HepG2 (cell line): ENCODE measurements around the gene GIMAP8. TPM values are rescaled to one million over a fixed set of nuclear protein-coding genes. Genes with fewer than 3 reads are reported as not detected.

Source experiments
- E2F1 ChIP-seq: sonication (generic); formaldehyde crosslinking; IDR thresholded peaks from 2 replicates; pipeline ENCODE4 v1.5.0; 2020; ENCODE audit warnings: missing genetic modification reagents
- FOXA1 ChIP-seq, 2 experiments: fragments of 450-650 bp in 1 of 2; sonication (generic) in 1 of 2; formaldehyde crosslinking in 1 of 2; IDR thresholded peaks; 2 replicates each; pipeline versions ENCODE4 v1.4.0 to v1.6.1; 2016 to 2020; ENCODE audit warnings: missing genetic modification reagents in 1 of 2
- MATR3 ChIP-seq: sonication (generic); formaldehyde crosslinking; IDR thresholded peaks from 2 replicates; pipeline ENCODE4 v1.4.0; 2020; ENCODE audit warnings: missing genetic modification reagents
- MTF1 ChIP-seq: sonication (generic); formaldehyde crosslinking; IDR thresholded peaks from 2 replicates; pipeline ENCODE4 v1.5.0; 2020; ENCODE audit warnings: missing genetic modification reagents
- MYC ChIP-seq: sonication (generic); formaldehyde crosslinking; IDR thresholded peaks from 2 replicates; pipeline ENCODE4 v1.9.0; 2021; ENCODE audit warnings: missing genetic modification reagents, borderline replicate concordance
- PHB2 ChIP-seq: fragments of 450-650 bp; IDR thresholded peaks from 2 replicates; pipeline ENCODE4 v1.6.1; 2018; ENCODE audit not compliant: partially characterized antibody
- ZFP90 ChIP-seq: sonication (generic); formaldehyde crosslinking; IDR thresholded peaks from 2 replicates; pipeline ENCODE4 v1.8.0; 2022; ENCODE audit warnings: missing genetic modification reagents, mild to moderate bottlenecking, inconsistent platforms, borderline replicate concordance
- ZNF18 ChIP-seq: sonication (generic); formaldehyde crosslinking; IDR thresholded peaks from 2 replicates; pipeline ENCODE4 v1.8.0; 2022; ENCODE audit warnings: mild to moderate bottlenecking, missing genetic modification reagents; ENCODE audit not compliant: insufficient replicate concordance
- ZNF503 ChIP-seq: sonication (generic); formaldehyde crosslinking; IDR thresholded peaks from 2 replicates; pipeline ENCODE4 v1.4.0; 2020; ENCODE audit warnings: missing genetic modification reagents
- ZNF740 ChIP-seq: sonication (generic); formaldehyde crosslinking; IDR thresholded peaks from 2 replicates; pipeline ENCODE4 v1.4.0; 2020; ENCODE audit warnings: missing genetic modification reagents
- ZNF747 ChIP-seq: sonication (generic); formaldehyde crosslinking; IDR thresholded peaks from 2 replicates; pipeline ENCODE4 v1.8.1; 2023; ENCODE audit warnings: missing genetic modification reagents, mild to moderate bottlenecking, borderline replicate concordance
- polyA plus RNA-seq, 8 experiments: library from polyadenylated mRNA; depleted of rRNA in 3 of 8; stranded (reverse) in 7 of 8; unstranded in 1 of 8; fragments of >200 nt; fragmentation: Illumina TruSeq in 4 of 8; extraction: Trizol in 4 of 8; gene quantifications; 2 replicates each; pipeline versions ENCODE4 v1.2.1 to v1.2.3, GENCODE V29; 2011 to 2016; ENCODE audit warnings: low read depth in 4 of 8, missing spikeins in 1 of 8, mixed read lengths in 1 of 8; ENCODE audit not compliant: insufficient read depth in 1 of 8
- total RNA-seq, 5 experiments: library from RNA; depleted of rRNA; stranded (reverse); fragments of >200 nt; fragmentation: Illumina TruSeq; extraction: Trizol; gene quantifications; 2 replicates each; pipeline ENCODE4 v1.2.3, GENCODE V29; 2016; ENCODE audit warnings: low read depth in 1 of 5

The GIMAP8 gene
- total and polyA plus RNA-seq, 2 of the 13 experiments (the other 11 are each of a cell fraction or from before 2014, with no cell fraction given) = not detected

GRCh38 chr7:150404805-150405583 is 45.4 kb upstream of the GIMAP8 start (continued):
- TF ChIP-seq MTF1 (CRISPR knock-in tag) (no peak), ZNF740 (CRISPR knock-in tag) (no peak), ZNF747 (CRISPR knock-in tag) (no peak), MATR3 (no peak), ZNF18 (peak; percentile 50), MYC (CRISPR knock-in tag) (peak; percentile 86), FOXA1 (IDR thresholded peaks at IDR 0.05) (no peak), FOXA1 (CRISPR knock-in tag; IDR thresholded peaks at IDR 0.05) (no peak), ZNF503 (peak; percentile 32; the same call in 1 of the 2 replicates), ZFP90 (CRISPR knock-in tag) (no peak), PHB2 (no peak), E2F1 (CRISPR knock-in tag) (peak; percentile 36; the same call in 1 of the 2 replicates)
